ENCODE measurements around the gene MARS1. TPM values are rescaled to one million over a fixed set of nuclear protein-coding genes. Genes with fewer than 3 reads are reported as not detected.
"Not testable (repeated sequence)": the region's sequence is repeated elsewhere in the genome, so short reads cannot be mapped to it uniquely, and the experiment has no call there.

The MARS1 gene
- total and polyA plus RNA-seq, 8 donors = 35.1 to 1,821 (median 61.7) TPM

- TF ChIP-seq CTCF (IDR thresholded peaks at IDR 0.05) = no peak
- TF ChIP-seq POLR2AphosphoS5 (IDR thresholded peaks at IDR 0.05) = no peak
- TF ChIP-seq POLR2A (IDR thresholded peaks at IDR 0.05) = no peak
- TF ChIP-seq EP300 (IDR thresholded peaks at IDR 0.05) = no peak
- intact Hi-C loops (cut with DNase I; ENCODE audit: low total_unique reads) = no loop called here
- no peaks in the 10 kb centered on the region for H3K27me3 ChIP-seq
- no peaks in the 10 kb centered on the region for H3K9me3 ChIP-seq
- DNase-seq = no peak
- peaks cover 28 to 64% (median 64%) of the 10 kb centered on the region in 4 donors for H3K36me3 ChIP-seq
- no peak overlapping the region for H3K4me3 ChIP-seq
- H3K27ac ChIP-seq = no peak overlapping the region
- 87 to 90% (median 89%) methylated on average over 15 of the region's 15 CpGs for WGBS, 5 donors
- H3K4me1 ChIP-seq = peaks cover 12 to 29% (median 23%) of the 10 kb centered on the region in 4 donors
Observed at GRCh38 chr12:57491393-57492280, 3.8 kb downstream of the MARS1 start.

DNA sequence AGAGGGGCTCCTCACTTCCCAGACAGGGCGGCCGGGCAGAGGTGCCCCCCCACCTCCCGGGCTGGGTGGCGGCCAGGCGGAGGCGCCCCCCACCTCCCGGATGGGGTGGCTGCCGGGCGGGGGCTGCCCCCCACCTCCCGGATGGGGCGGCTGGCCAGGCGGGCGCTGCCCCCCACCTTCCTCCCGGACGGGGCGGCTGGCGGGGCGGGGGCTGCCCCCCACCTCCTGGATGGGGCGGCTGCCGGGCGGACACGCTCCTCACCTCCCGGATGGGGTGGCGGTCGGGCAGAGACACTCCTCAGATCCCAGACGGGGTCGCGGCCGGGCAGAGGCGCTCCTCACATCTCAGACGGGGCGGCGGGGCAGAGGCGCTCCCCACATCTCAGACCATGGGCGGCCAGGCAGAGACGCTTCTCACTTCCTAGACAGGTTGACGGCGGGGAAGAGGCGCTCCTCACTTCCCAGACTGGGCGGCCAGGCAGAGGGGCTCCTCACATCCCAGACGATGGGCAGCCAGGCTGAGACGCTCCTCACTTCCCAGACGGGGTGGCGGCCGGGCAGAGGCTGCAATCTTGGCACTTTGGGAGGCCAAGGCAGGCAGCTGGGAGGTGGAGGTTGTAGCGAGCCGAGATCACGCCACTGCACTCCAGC lies 7.3 kb downstream of the MARS1 start:
- H3K4me1 ChIP-seq; H3K27me3 ChIP-seq; DNase-seq; H3K27ac ChIP-seq; H3K9me3 ChIP-seq; intact Hi-C loops (cut with DNase I; ENCODE audit: low total_unique reads); H3K4me3 ChIP-seq: not testable (repeated sequence)
- H3K36me3 ChIP-seq = peaks cover 43 to 87% (median 84%) of the 10 kb centered on the region in 4 donors
- 91 to 99% (median 96%) methylated on average over 19 to 45 of the region's 48 CpGs for WGBS, 5 donors

- H3K27ac ChIP-seq = no peak overlapping the region
- TF ChIP-seq CTCF (IDR thresholded peaks at IDR 0.05) (no peak), EP300 (IDR thresholded peaks at IDR 0.05) (no peak), POLR2A (IDR thresholded peaks at IDR 0.05) (no peak), POLR2AphosphoS5 (IDR thresholded peaks at IDR 0.05) (no peak)
- H3K36me3 ChIP-seq = peaks cover 43 to 87% (median 84%) of the 10 kb centered on the region in 4 donors
- H3K9me3 ChIP-seq = no peaks in the 10 kb centered on the region
- intact Hi-C loops (cut with DNase I; ENCODE audit: low total_unique reads) = no loop called here
- no peak overlapping the region for H3K4me3 ChIP-seq
- no peak for DNase-seq
- H3K4me1 ChIP-seq = no peaks in the 10 kb centered on the region
- no peaks in the 10 kb centered on the region for H3K27me3 ChIP-seq
Observed at GRCh38 chr12:57496822-57497221, 9.0 kb downstream of the MARS1 start.

DNA sequence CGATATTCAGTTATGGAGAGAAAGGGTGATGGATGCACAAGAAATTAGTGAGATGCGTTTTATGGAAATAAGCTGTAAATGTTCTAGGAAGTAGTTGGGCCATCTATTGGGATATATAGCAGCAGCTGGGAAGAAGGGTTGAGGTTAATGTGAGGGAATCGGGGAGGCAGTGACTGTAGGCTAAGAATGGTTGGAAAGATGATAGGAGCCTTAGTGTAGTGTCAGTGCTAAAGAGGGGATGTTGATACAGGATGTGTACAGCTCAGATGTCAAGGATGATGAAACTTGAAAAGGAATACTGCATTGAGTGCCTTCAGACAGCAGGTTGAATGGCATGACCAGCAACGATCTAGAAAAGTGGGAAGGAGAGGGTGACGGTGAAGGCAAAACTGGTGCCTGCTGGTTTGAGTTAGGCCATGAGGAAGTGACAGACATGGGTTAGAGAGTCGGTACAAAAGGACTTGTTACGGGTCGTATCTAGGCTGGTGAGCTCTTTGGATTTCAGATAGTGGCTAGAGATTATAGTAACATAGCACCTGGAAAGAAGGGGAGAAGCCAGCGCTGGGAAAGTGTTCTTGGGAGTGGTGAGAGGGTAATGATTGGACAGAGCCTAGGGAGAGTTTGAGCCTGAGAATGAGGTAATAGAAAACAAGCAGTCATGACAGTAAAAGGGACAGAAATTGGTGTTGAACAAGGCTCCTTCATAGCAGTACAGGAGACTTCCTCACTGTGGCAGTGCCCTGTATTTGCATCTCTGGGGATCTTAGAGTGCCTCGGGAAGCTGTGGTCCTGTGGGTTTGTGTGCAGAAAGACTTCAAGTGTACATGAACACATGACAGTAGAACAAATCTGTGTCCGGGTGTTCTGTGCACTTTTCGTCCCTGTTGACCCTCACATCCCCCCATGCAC lies 9.6 kb downstream of the MARS1 start:
- no peaks in the 10 kb centered on the region for H3K9me3 ChIP-seq
- intact Hi-C loops (cut with DNase I; ENCODE audit: low total_unique reads) = no loop called here
- H3K4me1 ChIP-seq = no peaks in the 10 kb centered on the region
- H3K27ac ChIP-seq = no peak overlapping the region
- DNase-seq = no peak
- H3K4me3 ChIP-seq = no peak overlapping the region
- TF ChIP-seq POLR2AphosphoS5 (IDR thresholded peaks at IDR 0.05) (no peak), EP300 (IDR thresholded peaks at IDR 0.05) (no peak), POLR2A (IDR thresholded peaks at IDR 0.05) (no peak), CTCF (IDR thresholded peaks at IDR 0.05) (no peak)
- 89 to 94% (median 93%) methylated on average over 12 of the region's 12 CpGs for WGBS, 5 donors
- H3K36me3 ChIP-seq = peaks cover 47 to 87% (median 84%) of the 10 kb centered on the region in 4 donors
- H3K27me3 ChIP-seq = no peaks in the 10 kb centered on the region

Measured in stomach (tissue), 9 donors.